ENCODE results near the gene AP2S1. TPM values are rescaled to one million over a fixed set of nuclear protein-coding genes. Genes with fewer than 3 reads are reported as not detected.

AP2S1 gene
- total and polyA plus RNA-seq, 4 experiments from 2014 or later = 40.7 to 67.6 (median 52.3) TPM

DNA sequence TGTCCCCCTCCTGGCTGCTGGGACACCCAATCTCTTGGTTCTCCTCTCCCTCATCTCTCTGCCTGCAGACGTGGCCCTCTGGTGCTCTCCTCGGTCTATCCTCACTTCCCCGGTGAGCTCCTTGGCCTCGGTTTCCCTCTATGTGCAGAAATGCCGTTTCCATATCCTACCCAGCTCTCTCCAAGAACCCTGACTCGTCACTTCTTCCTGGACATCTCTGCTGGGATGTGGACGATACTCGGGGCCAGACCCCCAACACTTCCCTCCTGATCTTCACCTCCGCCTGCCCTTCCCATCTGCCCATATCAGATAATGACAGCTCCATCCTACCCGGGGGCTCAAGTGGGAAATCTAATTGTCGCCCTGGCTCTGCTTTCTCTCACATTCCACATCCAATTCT is 7.9 kb downstream of the AP2S1 start:
- no peak overlapping the region for H3K4me3 Mint-ChIP-seq
- H3K9me3 Mint-ChIP-seq = no peaks in the 10 kb centered on the region
- no peaks in the 10 kb centered on the region for H3K27me3 ChIP-seq (ENCODE audit: insufficient read depth, low read length)
- ChIA-PET CTCF (ENCODE audit: partially characterized antibody) (interaction anchor here (0.9 to 11.4 kb wide), 3 partner anchors 58 to 88 kb away, joined by 4 to 335 read pairs (median 11); no protein-coding TSS in a partner anchor), POLR2A (ENCODE audit: partially characterized antibody) (no interaction called here)
- H3K4me1 ChIP-seq (ENCODE audit: insufficient read depth, low read length) = peaks cover 3% of the 10 kb centered on the region
- intact Hi-C loops (cut with micrococcal nuclease) = no loop called here
- H3K4me3 ChIP-seq (ENCODE audit: low read length in 2 of 2) = no peak overlapping the region
- H3K27ac Mint-ChIP-seq = peak overlapping the region in 2 of 7 donors; percentile 48 to 87
- no peak overlapping the region for H3K27ac ChIP-seq (ENCODE audit: low read depth, low read length)
- no peaks in the 10 kb centered on the region for H3K9me3 ChIP-seq (ENCODE audit: control insufficient read depth in 1 of 2, low read length in 2 of 2)
- peaks cover 7 to 12% (median 9%) of the 10 kb centered on the region in 4 donors for H3K4me1 Mint-ChIP-seq
- H3K36me3 ChIP-seq (ENCODE audit: insufficient read depth, low read length) = peaks cover 30% of the 10 kb centered on the region
- DNase-seq = no peak
- peaks cover 30 to 50% of the 10 kb centered on the region in 2 donors for H3K36me3 Mint-ChIP-seq
- no peaks in the 10 kb centered on the region for H3K27me3 Mint-ChIP-seq

DNA sequence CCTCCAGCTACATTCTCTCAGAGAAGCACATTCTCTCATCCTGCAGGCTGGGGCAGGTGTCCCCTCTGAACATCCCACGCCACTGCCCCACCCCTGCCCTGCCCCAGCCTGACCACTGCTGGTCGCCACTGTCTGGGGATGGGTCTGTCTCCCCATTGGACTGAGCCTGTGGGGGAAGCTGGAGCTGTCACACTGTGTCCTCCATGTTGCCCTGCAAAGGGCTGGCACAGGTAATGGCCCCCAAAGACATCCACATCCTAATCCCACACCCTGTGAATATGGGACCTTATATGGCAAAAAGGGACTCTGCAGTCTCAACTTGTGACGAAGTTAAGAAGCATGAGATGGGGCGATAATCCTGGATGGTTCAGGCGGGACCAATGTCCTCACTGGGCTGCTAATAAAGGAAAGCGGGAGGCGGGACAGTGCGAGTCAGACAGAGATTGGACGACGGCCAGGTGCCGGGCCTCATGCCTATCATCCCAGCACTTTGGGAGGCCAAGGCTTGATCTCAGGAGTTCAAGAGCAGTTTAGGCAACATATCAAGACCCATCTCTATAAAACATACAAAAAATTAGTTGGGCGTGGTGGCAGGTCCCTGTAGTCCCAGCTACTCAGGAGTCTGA is 9.1 kb downstream of the AP2S1 start:
- POLR2A ChIA-PET (ENCODE audit: partially characterized antibody) = interaction anchor here (0.6 to 2.1 kb wide), 2 partner anchors 84 to 136 kb away, joined by 3 to 15 read pairs; no protein-coding TSS in a partner anchor
- H3K36me3 Mint-ChIP-seq = peaks cover 26 to 51% of the 10 kb centered on the region in 2 donors
- intact Hi-C loops (cut with micrococcal nuclease) = no loop called here
- Histone ChIP-seq H3K27ac (ENCODE audit: low read depth, low read length) (no peak overlapping the region), H3K4me3 (ENCODE audit: low read length in 2 of 2) (no peak overlapping the region), H3K4me1 (ENCODE audit: insufficient read depth, low read length) (peaks cover 3% of the 10 kb centered on the region), H3K36me3 (ENCODE audit: insufficient read depth, low read length) (peaks cover 30% of the 10 kb centered on the region), H3K27me3 (ENCODE audit: insufficient read depth, low read length) (no peaks in the 10 kb centered on the region), H3K9me3 (ENCODE audit: control insufficient read depth in 1 of 2, low read length in 2 of 2) (no peaks in the 10 kb centered on the region)
- CTCF ChIA-PET (ENCODE audit: partially characterized antibody) = interaction anchor here (0.8 to 11.4 kb wide), 25 partner anchors 9 to 195 kb away, joined by 3 to 335 read pairs (median 9); partner anchors contain the start of genes AP2S1 and SLC1A5
- no peak overlapping the region for H3K4me3 Mint-ChIP-seq
- no peaks in the 10 kb centered on the region for H3K9me3 Mint-ChIP-seq
- no peak for DNase-seq
- peak overlapping the region in 1 of 7 donors; percentile 47 for H3K27ac Mint-ChIP-seq
- no peaks in the 10 kb centered on the region for H3K27me3 Mint-ChIP-seq
- peaks cover 4 to 8% (median 5%) of the 10 kb centered on the region in 4 donors for H3K4me1 Mint-ChIP-seq

DNA sequence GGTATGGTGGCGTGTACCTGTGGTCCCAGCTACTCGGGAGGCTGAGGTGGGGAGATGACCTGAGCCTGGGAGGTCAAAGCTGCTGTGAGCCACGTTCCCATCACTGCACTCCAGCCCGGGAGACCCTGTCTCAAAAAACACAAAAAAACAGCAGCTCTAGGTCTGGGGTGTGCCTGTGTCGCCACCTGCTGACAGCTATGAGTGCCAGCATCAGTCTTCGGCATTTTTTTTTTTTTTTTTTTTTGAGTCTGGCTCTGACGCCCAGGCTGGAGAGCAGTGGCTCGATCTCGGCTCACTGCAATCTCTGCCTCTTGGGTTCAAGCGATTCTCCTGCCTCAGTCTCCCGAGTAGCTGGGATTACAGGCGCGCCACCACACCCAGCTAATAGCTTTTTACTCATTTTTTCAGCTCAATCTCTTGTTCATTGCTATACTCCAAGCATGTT is 10.1 kb downstream of the AP2S1 start:
- Histone ChIP-seq H3K4me1 (ENCODE audit: insufficient read depth, low read length) (peaks cover 3% of the 10 kb centered on the region), H3K27ac (ENCODE audit: low read depth, low read length) (no peak overlapping the region), H3K36me3 (ENCODE audit: insufficient read depth, low read length) (peaks cover 30% of the 10 kb centered on the region), H3K27me3 (ENCODE audit: insufficient read depth, low read length) (no peaks in the 10 kb centered on the region), H3K9me3 (ENCODE audit: control insufficient read depth in 1 of 2, low read length in 2 of 2) (no peaks in the 10 kb centered on the region), H3K4me3 (ENCODE audit: low read length in 2 of 2) (no peak overlapping the region)
- Mint-ChIP-seq H3K9me3 (no peaks in the 10 kb centered on the region), H3K4me3 (no peak overlapping the region), H3K36me3 (peaks cover 22 to 52% of the 10 kb centered on the region in 2 donors), H3K4me1 (peaks cover under 1 to 4% (median 3%) of the 10 kb centered on the region in 4 donors), H3K27ac (peak overlapping the region in 5 of 7 donors; percentile 42 to 56 (median 51)), H3K27me3 (no peaks in the 10 kb centered on the region)
- CTCF ChIA-PET (ENCODE audit: partially characterized antibody) = interaction anchor here (0.7 to 11.4 kb wide), 48 partner anchors 9 to 596 kb away, joined by 3 to 335 read pairs (median 5); partner anchors contain the start of genes AP2S1 and SLC1A5
- POLR2A ChIA-PET (ENCODE audit: partially characterized antibody) = interaction anchor here (0.7 to 2.1 kb wide), 10 partner anchors 19 to 137 kb away, joined by 3 to 15 read pairs (median 4); partner anchors contain the start of gene SLC1A5
- peak; percentile 57 to 63 (median 60) for DNase-seq
- intact Hi-C loops (cut with micrococcal nuclease) = loop anchor here (1.0 kb wide), 2 partner anchors 54 to 83 kb away; no protein-coding TSS in a partner anchor

DNA sequence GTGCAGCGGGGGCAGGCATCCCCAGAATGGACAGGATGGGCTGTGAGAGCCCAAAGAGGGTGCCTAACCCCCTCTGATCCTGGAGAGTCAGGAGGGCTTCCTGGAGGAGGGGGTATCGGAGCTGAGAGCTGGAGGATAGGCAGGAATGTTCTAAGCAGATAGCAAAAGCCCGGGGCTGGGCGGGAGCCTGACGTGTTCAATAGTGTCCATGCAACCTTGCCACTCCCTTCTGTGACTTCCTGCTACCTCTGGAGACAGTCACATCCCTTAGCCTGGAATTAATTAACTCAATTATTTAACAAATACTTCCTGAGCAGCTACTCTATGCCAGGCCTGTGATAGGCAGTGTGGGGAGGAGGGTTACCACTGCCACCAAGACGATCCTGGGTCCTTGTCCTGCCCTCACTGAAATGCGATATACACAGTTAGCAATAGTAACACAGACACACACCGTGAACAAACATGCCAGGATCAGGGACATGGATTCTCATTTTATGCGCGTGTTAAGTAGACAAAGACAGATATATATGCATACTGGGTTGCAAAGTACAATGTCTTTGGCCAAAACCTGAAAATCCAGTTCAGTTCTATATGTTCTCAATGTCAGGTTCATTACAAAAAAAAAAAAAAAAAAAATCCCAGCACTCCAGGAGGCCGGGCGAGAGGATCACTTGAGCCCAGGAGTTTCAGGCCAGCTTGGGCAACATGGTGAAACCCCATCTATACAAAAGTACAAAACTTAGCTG is 10.7 kb downstream of the AP2S1 start:
- Histone ChIP-seq H3K27me3 (ENCODE audit: insufficient read depth, low read length) (no peaks in the 10 kb centered on the region), H3K36me3 (ENCODE audit: insufficient read depth, low read length) (peaks cover 30% of the 10 kb centered on the region), H3K27ac (ENCODE audit: low read depth, low read length) (no peak overlapping the region), H3K4me3 (ENCODE audit: low read length in 2 of 2) (no peak overlapping the region), H3K9me3 (ENCODE audit: control insufficient read depth in 1 of 2, low read length in 2 of 2) (no peaks in the 10 kb centered on the region), H3K4me1 (ENCODE audit: insufficient read depth, low read length) (peaks cover 3% of the 10 kb centered on the region)
- Mint-ChIP-seq H3K36me3 (peaks cover 20 to 49% of the 10 kb centered on the region in 2 donors), H3K9me3 (no peaks in the 10 kb centered on the region), H3K27ac (peak overlapping the region in 4 of 7 donors; percentile 32 to 56 (median 50)), H3K27me3 (no peaks in the 10 kb centered on the region), H3K4me1 (peaks cover 0 to 4% (median 3%) of the 10 kb centered on the region in 4 donors), H3K4me3 (no peak overlapping the region)
- intact Hi-C loops (cut with micrococcal nuclease) = loop anchor here (1.0 kb wide), 2 partner anchors 54 to 83 kb away; no protein-coding TSS in a partner anchor
- POLR2A ChIA-PET (ENCODE audit: partially characterized antibody) = interaction anchor here (0.7 to 2.1 kb wide), 10 partner anchors 18 to 137 kb away, joined by 3 to 15 read pairs (median 4); partner anchors contain the start of gene SLC1A5
- CTCF ChIA-PET (ENCODE audit: partially characterized antibody) = interaction anchor here (0.7 to 11.4 kb wide), 41 partner anchors 9 to 597 kb away, joined by 3 to 335 read pairs (median 6); partner anchors contain the start of genes AP2S1 and SLC1A5
- no peak for DNase-seq

DNA sequence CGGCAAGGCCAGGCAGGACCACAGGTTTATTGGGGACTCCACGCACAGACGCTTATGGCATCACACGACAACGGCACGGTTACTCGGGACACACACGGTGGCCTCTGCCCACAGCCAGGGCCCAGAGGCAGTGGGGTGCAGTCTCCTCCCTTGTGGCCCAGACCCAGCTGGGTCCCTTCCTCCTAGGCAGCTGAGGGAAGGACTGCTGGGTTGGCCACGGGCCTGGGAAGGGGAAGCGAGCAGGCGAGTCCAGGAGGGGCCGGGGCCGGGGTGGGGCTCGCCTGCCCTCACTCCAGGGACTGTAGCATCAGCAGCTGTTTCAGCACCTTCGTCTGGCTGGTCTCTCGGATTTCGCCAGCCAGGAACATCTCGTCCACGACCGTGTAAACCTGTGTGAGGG is 12.5 kb downstream of the AP2S1 start:
- no peak for DNase-seq
- H3K27me3 ChIP-seq (ENCODE audit: insufficient read depth, low read length) = no peaks in the 10 kb centered on the region
- intact Hi-C loops (cut with micrococcal nuclease) = no loop called here
- H3K9me3 ChIP-seq (ENCODE audit: control insufficient read depth in 1 of 2, low read length in 2 of 2) = no peaks in the 10 kb centered on the region
- H3K4me1 ChIP-seq (ENCODE audit: insufficient read depth, low read length) = peaks cover 3% of the 10 kb centered on the region
- Mint-ChIP-seq H3K4me1 (peaks cover 0 to 3% (median 1%) of the 10 kb centered on the region in 4 donors), H3K27me3 (no peaks in the 10 kb centered on the region), H3K4me3 (no peak overlapping the region), H3K27ac (no peak overlapping the region), H3K36me3 (peaks cover 14 to 44% of the 10 kb centered on the region in 2 donors), H3K9me3 (no peaks in the 10 kb centered on the region)
- no peak overlapping the region for H3K4me3 ChIP-seq (ENCODE audit: low read length in 2 of 2)
- no peak overlapping the region for H3K27ac ChIP-seq (ENCODE audit: low read depth, low read length)
- peaks cover 20% of the 10 kb centered on the region for H3K36me3 ChIP-seq (ENCODE audit: insufficient read depth, low read length)
- ChIA-PET POLR2A (ENCODE audit: partially characterized antibody) (no interaction called here), CTCF (ENCODE audit: partially characterized antibody) (interaction anchor here (1.0 to 11.4 kb wide), 3 partner anchors 33 to 83 kb away, joined by 3 to 335 read pairs (median 4); no protein-coding TSS in a partner anchor)

DNA sequence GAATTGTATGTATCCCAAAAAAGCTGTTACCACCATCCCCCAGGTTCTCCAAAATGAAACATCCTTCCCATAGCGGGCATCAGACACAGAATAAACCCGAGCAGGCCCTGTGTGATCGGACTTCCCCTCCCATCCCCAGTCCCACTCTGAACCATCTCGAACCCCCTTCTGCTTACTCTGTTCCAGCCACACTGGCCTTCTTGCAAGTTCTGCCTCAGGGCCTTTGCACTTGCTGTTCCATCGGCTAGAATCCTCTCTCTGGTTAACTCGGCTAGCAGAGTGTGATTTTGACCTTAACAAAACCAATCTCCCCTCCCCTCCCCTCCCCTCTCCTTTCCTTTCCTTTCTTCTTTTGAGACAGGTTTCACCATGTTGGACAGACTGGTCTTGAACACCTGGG is 15.7 kb downstream of the AP2S1 start:
- DNase-seq = no peak
- no peaks in the 10 kb centered on the region for H3K4me1 ChIP-seq (ENCODE audit: insufficient read depth, low read length)
- no peaks in the 10 kb centered on the region for H3K27me3 ChIP-seq (ENCODE audit: insufficient read depth, low read length)
- H3K4me3 ChIP-seq (ENCODE audit: low read length in 2 of 2) = no peak overlapping the region
- no peak overlapping the region for H3K27ac ChIP-seq (ENCODE audit: low read depth, low read length)
- Mint-ChIP-seq H3K4me1 (no peaks in the 10 kb centered on the region), H3K9me3 (no peaks in the 10 kb centered on the region), H3K36me3 (peaks cover 3 to 20% of the 10 kb centered on the region in 2 donors), H3K27ac (no peak overlapping the region), H3K27me3 (no peaks in the 10 kb centered on the region), H3K4me3 (no peak overlapping the region)
- ChIA-PET CTCF (ENCODE audit: partially characterized antibody) (interaction anchor here (1.4 kb wide), 1 partner anchor 13 kb away, joined by 5 read pairs; no protein-coding TSS in a partner anchor), POLR2A (ENCODE audit: partially characterized antibody) (no interaction called here)
- peaks cover 14% of the 10 kb centered on the region for H3K36me3 ChIP-seq (ENCODE audit: insufficient read depth, low read length)
- H3K9me3 ChIP-seq (ENCODE audit: control insufficient read depth in 1 of 2, low read length in 2 of 2) = no peaks in the 10 kb centered on the region
- intact Hi-C loops (cut with micrococcal nuclease) = no loop called here
